Stimulated activated CD8-positive, alpha-beta memory T cell treated with anti-CD3 and anti-CD28 coated beads, Interleukin-4, amount 100 ng/mL, for 4 hours (primary cell): Measurements from ENCODE around the gene PGRMC2.

Experiments used
- DNase-seq, 2 donors: peaks; one replicate each; pipeline ENCODE4 v3.0.0-alpha.2; 2020; ENCODE audit warnings: low read depth in 2 of 2, low spot score in 1 of 2

PGRMC2 gene, protein sequence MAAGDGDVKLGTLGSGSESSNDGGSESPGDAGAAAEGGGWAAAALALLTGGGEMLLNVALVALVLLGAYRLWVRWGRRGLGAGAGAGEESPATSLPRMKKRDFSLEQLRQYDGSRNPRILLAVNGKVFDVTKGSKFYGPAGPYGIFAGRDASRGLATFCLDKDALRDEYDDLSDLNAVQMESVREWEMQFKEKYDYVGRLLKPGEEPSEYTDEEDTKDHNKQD

DNA sequence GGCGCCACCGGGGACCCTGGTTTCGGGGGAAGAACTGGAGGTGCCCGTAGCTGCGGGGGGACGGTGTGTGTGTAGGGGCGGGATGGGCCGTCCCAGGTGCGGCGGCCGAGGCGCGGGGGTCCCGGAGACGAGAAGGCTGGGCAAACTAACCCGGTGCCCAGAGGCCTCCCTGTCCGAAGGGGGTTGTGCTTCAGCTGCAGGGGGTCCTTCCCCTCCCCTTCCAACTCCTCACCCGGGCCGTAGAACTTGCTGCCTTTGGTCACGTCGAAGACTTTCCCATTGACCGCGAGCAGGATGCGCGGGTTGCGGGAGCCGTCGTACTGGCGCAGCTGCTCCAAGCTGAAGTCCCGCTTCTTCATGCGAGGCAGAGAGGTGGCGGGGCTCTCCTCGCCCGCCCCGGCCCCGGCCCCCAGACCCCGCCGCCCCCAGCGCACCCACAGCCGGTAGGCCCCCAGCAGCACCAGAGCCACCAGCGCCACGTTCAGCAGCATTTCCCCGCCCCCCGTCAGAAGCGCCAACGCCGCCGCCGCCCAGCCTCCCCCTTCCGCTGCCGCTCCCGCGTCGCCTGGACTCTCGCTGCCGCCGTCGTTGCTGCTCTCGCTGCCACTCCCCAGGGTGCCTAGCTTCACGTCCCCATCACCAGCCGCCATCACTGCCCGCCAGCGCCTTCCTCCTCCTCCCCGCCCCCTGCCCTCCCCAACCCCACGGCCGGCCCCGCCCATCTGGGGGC lies at the start of gene PGRMC2:
PGRMC2 (minus strand) TSS at position 673 of the 730 bp plus-strand sequence; CDS start at position 650, 23 bp downstream.
- DNase-seq, result peak in 1 of 2 donors; percentile 1

DNA sequence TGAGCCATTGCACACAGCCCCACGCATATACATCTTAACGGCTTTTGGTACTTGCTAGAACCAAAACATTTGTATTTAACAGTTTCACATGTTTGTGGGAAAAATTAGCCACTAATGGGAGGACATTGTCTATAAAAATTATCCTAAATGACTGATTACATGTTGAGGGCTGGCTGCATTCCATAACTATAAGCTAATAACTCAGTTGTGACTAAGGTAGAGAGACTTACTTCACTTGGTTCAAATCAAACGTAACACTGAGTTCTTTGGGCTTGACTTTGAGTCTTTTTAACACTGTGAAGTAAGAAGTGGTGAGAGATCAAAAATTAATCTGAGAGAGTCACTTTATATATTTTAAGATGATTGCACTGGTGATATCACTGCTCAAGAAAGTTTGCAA lies 47.9 kb upstream of the PGRMC2 start:
- DNase-seq, result no peak

DNA sequence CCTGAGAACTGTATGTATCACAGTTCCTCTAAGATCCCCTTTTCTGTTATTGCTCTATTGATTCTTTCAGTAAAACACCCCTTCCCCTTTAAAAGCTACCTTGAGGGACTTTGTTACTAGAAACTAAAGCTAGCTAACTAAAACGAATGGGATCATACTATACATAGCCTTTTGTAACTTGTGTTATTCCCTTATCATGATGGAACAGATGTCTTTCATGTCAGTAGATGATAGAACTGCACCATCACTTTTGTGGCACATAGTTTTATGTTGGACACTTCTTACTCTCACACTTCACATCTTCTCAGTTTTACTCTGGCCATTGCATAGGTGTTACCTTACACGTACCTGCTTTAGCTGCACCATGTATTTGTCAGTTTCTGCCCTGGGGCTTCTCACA lies 46.6 kb upstream of the PGRMC2 start:
- no peak for DNase-seq

DNA sequence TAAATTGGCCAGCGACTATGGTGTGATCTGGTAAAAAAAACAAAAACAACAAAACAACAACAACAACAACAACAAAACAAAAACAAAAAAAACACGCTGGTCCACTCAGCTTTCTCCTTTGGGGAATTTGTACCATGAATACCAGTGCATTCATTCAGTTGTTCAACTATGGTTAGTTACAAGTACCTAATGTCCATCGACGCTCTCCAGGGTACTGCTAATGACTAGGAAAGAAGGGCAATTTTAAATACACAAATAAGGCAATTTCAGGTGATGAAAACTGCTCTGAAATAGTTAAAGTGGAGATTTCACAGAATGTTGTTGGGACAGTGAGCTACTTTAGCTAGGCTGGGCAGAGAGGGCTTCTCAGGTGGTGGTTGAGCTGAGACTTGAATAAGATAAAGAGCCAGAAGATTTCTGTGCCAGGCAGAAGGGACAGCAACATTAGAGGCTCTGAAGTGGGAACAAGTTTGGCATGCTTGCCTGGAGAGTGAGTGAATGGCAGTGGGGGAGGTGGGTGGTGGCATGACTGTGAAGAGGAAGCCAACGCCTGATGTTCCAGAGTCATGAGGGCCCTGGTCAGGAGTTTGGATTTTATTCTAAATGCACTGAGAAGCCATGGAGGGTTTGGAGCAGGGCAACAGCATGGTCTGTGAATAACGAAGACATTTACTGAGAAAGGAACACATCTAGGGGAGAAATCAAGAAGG lies 45.9 kb upstream of the PGRMC2 start:
- no peak for DNase-seq

DNA sequence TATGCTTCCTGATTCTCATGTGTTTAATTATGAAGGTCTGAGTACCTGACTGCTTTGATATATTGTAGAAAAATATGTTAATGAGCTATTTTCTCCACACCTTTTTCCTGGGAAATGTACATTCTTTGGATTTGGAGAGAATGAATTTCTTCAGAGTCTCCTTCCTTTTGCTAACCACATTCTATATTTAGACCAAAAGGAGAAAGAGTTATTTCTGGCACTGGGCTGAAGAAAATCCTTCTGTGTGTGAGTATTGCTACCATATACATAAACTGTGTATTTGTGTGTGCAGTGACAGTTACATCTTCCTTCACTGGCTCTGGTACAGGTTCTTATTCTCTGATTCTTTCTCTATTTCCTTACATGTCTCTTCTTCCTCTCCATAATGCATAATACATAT lies 44.5 kb upstream of the PGRMC2 start:
- DNase-seq, result no peak

DNA sequence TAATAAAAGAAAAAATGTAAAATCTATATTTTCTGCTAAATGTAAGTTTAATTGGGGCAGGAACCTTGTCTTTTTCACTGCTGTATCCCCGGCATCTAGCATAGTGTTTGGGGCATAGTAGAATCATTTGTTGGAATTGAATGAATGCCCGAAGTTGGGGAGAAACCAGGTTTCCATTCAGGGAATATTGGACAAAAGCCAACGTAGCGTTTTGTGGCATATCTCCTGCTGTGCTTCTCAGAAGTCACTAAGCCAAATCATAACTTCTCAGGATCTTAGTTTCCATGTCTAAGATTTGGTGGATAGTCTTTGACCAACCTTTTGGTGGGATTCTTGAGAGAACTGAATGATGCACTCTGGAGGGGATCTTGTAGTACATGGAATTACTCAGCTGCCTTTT lies 42.0 kb upstream of the PGRMC2 start:
- DNase-seq, result no peak

DNA sequence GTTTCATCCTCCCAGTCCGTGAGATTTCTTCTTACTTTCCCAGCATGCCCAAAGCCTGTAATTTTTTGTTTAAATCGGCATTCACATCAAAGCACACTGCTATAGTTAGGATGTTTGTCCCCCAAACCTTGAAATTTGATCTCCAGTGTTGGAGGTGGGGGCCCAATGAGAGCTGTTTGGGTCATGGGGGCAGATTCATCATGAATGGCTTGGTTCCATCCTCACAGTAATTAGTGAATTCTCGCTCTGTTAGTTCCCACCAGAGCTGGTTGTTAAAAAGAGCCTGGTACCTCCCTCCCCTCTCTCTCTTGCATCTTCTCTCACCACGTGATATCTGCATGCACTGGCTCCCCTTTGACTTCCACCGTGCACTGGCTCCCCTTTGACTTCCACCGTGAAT lies 40.5 kb upstream of the PGRMC2 start:
- no peak for DNase-seq

DNA sequence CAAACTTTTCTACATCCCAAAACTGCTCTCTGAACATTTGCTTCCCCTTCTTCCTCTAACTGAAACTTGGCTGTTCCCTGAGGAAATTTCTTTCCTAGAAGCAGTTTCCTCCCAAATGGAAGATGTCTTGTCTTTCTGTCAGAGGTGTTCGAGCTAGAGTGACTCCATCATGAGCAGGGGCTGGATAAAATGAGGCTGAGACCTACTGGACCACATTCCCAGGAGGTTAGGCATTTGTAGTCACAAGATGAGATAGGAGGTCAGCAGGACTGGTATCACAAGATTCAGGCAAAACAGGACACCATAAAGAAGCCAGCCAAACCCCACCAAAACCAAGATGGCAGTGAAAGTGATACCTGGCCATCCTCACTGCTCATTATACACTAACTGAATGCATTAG lies 35.8 kb upstream of the PGRMC2 start:
- DNase-seq, result no peak

DNA sequence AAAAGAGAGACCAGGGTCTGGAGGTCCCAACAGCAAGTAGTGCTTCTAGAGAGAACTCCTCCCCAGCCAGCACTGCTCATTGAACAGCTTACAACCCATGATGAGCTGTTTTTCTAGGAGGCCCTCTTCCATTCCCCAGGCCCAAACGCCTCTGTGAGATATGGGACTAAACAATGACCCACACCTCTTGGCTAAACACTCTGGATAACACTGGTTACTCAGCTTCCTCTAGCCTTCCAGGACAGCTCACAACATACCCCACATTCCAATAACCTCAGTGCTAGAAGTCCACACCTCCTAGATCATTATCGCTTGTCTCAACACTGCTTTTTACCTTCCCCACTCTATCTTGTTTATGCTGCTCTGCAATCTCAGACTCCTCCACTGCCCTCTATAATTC lies 35.4 kb upstream of the PGRMC2 start:
- DNase-seq, result no peak

DNA sequence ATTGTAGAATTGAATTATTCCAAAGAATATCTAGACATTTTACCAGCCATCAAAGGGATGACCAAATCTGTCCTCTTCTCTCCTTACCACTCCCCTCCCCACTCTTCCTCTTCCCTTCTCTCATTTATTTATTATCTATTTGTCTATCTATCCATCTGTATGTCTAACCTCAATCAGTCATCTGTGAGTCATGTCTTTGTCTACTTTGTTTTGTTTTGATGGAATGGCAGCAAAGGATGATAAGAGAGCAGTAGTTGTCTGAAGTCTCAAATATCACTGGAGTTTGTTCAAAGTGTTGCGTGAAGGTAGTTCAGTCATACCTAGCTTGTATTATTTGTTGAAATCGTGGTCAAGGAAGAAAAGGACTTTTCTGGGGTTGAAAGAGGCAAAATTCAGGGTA lies 34.7 kb upstream of the PGRMC2 start:
- no peak for DNase-seq

DNA sequence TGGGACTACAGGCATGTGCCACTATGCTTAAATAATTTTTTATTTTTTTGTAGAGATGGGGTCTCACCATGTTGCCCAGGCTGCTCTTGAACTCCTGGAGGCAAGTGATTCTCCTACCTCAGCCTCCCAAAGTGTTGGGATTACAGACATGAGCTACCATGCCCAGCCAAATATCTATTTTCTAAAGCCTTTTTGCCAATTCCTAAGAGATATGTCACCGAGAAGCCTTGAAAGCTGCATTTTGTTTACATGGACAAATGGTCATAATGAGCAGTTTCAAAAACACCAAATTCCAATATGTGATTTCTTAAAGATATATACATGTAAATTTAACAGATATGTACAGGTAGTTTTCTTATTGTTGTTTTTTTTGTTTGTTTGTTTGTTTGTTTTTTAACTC lies 33.0 kb upstream of the PGRMC2 start:
- no peak for DNase-seq

DNA sequence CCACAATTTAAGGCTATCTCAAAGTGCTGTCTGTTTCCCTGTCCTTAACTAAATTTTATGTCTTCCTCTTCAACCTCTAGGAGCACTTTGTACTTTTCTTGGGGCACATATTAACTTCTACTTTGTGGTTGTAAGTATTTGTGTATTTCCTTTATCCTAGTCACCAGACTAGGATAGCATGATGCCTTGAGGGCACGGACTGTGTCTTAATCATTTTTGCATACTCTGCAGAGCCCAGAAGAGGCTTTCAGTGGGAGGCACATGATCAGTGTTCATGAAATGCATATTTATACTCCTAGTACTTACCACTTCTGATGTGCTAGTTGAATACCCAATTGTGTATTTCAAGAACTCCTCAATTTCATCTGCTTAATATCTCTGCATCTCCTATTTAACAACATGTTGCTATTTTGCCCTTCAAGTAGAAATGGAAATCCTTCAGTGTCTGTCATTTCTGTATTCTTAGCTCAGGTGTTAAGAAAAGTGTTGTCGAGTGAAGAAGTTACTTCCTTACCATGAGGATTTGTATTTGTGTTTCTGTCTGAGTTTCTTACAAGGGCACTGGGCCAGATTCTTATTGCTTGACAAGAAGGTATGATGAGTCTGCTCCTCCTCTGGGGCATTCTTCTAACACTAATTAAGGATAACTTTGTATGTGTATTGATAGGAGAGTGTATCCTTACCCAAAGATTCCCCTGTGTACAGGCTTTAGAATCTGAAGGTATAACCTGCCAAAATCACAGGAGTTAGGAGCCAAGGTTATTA lies 28.3 kb upstream of the PGRMC2 start:
- DNase-seq, result no peak

DNA sequence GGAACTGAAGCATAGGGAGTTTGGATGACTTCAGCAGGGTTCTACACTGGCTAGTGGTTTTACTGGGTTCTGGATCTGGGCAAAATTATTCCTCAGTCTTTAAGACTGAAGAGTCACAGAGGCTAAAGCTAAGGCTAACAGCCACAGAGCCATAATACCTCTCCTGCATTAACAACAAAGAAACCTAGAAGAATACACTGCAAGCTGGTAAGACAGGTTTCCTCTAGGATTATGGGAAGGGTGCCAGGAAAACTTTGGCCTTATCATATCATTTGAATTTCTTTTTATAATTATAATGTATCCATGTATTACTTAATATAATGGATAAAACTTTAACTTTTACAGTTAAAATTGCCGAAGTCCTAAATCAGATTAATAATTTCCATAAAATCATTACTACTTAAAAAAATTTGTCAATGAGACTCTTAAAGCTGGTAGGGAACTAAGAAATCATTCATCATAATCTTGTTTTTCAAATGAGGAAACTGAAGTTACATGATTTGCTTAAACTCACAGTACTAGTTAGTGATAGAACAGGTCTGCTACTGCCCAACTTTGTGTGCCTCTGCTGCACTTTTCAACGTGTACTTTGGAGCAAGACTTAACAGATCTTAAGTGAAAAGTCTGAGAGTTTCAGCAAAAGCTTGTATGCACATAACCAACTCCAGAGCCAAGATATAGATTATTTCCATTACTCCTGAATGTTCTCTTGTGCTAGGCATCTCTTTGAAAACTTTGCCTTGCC lies 24.2 kb upstream of the PGRMC2 start:
- DNase-seq, result no peak

DNA sequence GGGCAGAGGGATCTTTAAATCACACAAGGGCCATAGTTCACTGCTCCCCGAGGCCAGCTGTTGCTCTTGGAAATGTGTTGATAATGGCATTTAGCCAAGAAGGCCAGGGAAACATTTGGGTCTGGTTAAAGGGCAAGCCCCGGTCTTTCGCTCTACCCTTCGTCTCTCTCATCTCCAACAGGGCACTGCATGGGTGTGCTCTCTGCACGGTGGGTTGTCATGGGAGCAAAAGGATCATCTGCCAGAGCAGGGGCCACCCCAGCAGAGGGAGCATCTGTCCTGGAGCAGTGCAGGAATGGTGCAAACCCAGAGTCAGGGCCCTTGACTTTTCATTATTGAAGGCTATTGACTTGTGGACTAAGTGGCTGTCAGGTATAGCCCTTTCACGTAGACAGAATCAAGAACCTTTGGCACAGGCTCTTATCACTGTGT lies 22.7 kb upstream of the PGRMC2 start:
- DNase-seq, result no peak

DNA sequence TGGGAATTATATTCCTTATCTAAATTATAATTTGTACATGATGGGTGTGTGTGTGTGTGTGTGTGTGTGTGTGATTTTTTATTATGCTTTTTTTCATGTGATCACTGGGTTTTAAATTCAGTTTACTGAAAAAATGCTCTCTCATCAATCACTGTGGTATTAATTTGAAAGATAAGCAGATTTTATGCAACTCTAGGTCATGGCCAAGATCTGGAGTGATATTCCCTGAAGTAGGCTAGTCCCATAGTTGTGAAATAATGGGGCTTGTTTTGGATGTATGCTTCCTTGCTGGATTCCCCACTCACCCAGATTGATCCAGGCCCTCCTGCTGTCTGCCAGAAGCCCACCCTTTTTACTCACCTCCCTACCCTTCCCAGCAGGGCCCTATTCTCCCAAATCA lies 22.0 kb upstream of the PGRMC2 start:
- no peak for DNase-seq

DNA sequence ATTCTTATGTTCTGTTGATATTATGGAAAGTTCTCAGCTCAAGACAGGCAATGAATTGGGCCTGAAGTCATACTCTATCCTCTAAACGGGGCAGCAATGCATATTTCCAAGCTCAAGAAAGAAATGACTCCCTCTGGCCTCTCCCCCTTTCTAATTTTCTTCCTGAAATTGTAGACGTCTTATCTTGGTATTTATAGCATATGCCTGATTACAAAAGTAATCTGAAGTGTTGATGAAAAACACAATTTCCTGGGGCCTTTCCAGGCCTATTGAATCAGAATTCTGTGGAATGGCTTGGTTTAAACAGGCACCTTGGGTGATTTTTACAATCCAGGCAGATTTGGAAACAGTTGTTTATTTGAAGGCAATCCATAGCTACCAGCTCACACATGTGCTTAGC lies 21.4 kb upstream of the PGRMC2 start:
- DNase-seq, result no peak

DNA sequence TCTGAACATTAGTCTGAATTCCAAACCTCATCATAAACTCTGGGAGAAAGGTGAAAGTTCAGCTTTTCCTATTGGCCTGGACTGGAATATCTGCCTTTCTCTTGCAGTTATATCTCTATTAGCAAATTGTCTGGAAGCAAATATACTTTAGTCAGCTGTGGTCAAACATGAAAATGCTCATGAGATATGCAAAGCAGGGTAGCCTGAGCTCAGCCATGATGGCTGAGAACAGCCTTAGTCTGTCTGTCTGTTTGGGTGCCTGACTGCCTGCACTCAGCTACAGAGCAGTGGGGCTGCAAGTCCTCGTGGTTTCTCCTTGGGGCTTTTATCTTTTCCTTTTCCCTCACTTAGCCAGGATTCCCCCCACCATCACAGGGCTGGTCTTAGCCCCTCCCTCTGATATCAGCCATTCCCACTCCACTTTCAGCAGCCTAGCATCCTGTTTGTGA lies 19.5 kb upstream of the PGRMC2 start:
- no peak for DNase-seq

DNA sequence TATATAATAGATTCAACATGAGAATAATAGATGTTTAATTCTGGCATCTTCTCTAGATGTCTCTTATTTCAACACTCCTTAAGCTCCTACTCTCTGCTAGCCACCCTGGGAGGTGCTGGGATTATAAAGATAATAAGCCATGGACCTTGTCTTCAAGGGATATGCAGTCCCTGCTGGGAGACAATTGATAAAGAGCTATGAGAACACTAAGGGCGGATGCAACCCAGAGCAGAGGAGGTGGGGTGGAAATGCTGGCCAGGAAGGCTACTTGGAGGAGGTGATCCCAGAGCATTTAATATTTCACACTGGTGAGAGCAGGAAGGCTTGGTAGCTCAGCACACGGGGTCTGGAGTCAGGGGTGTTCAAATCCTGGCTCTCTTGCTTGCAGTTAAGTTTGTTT lies 18.3 kb upstream of the PGRMC2 start:
- DNase-seq, result no peak

DNA sequence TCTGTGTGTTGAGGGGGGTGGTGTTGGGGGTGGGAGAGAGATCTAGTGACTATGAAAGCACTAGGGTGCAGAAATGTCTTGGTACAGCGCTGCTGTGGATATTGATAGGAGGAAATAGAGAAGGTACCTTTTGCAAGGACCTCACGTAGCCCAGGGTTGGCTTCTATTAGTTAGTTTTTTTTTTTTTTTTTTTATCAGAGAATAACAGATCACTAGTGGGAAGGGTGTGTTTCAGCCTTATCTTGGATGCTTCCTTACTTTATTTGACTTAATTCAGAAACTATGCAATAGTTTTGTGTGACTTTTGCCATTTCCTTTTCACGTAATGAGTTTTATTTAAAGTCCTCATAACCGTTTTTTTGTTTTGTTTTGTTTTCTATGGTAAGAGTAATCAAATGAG lies 16.4 kb upstream of the PGRMC2 start:
- DNase-seq, result no peak

DNA sequence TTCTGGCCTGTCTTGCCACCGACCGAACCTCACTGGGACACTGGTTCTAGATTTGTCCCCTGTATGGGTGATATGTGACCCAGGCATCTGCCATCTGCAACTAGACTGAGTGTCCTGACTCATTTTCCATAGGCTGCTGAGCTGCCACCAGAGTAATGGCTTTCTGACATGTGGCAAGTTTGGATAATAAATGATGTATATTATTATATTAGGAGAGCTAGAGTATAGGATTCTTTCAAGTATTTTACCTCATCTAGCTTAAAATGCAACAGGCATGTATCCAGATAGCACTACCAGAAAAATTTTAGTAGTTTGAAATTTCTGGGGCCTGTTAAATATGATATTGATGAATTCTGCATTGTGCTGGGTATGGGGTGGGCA lies 15.8 kb upstream of the PGRMC2 start:
- no peak for DNase-seq

DNA sequence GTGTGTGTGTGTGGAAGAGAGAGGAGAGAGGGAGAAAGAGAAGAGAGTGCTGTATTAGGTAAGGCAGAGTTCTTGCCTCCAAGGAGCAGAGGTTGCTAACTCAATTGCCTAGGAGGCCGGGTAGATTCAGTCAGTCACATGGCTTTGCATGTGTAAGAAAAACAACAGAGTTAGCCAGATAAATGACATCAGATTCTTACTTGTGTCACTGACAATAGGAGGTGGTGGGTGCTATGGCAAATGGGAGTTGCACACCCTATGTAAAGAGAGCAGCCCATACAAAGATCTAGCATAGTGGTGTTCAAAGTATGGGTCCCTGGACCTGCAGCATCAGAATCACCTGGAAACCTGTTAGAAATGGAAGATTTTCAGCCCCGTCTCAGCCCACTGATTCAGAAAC lies 14.4 kb upstream of the PGRMC2 start:
- DNase-seq, result no peak
